HL-60 (cell line): ENCODE results near the gene XCR1.

Source experiments
- DNase-seq, 2 experiments: peaks; one replicate each; pipeline ENCODE4 v3.0.0-alpha.2; 2010 to 2020; ENCODE audit warnings: low read depth in 1 of 2, low spot score in 1 of 2
- H3K27ac ChIP-seq: fragments of 250-450 bp; sonication (Bioruptor Pico); replicated peaks from 2 replicates; pipeline ENCODE4 v1.5.1; 2020; ENCODE audit warnings: mild to moderate bottlenecking, moderate library complexity
- H3K27me3 ChIP-seq: fragments of 250-450 bp; sonication (Bioruptor Pico); 2 replicates; pipeline ENCODE4 v1.5.1; 2021; ENCODE audit warnings: mild to moderate bottlenecking, moderate library complexity; ENCODE audit not compliant: insufficient read depth, poor library complexity, severe bottlenecking
- H3K4me3 ChIP-seq: replicated peaks from 2 replicates; pipeline ENCODE4 v1.5.1; 2011; ENCODE audit warnings: mild to moderate bottlenecking, control low read depth, low read length; ENCODE audit not compliant: insufficient read depth
- GABPA ChIP-seq: IDR thresholded peaks from 2 replicates; pipeline ENCODE4 v1.6.1; 2012; ENCODE audit warnings: low read depth
- POLR2AphosphoS5 ChIP-seq: IDR thresholded peaks from 2 replicates; pipeline ENCODE4 v1.6.1; 2012; ENCODE audit warnings: low read depth
- SPI1 ChIP-seq: IDR thresholded peaks from 2 replicates; pipeline ENCODE4 v1.6.1; 2012; ENCODE audit warnings: low read depth, mild to moderate bottlenecking, borderline replicate concordance
- TF ChIP-seq, protein P1 (sequence below): IDR thresholded peaks from 2 replicates; pipeline ENCODE4 v1.6.1; 2012; ENCODE audit warnings: low read depth; ENCODE audit not compliant: insufficient replicate concordance
- TF ChIP-seq, protein P2 (sequence below): IDR thresholded peaks from one replicate; pipeline ENCODE4 v1.5.1; 2011; ENCODE audit warnings: low read length, control low read depth, inconsistent platforms; ENCODE audit not compliant: insufficient read depth

XCR1 gene

DNA sequence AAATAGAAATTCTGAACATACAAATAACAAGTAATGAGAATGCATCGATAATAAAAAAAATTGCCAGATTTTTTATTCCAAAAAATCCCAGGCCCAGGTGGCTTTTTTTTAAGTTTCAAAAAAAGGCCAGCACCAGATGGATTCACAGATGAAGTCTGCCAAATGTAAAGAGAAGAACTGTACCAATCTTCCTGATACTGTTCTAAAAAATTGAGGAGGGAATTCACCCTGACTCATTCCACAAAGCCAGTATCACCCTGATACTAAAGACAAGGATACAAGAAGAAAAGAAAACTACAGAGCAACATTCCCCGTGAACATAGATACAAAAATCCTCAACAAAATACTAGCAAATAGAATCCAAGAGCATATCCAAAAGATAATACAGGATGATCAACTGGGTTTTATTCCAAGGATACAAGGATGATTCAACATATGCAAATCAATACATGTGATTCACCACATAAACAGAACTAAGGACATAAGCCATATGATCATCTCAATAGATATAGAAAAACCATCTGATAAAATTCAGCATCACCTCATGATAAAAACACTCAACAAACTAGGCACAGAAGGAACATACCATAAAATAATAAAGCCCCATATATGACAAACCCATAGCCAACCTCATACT, 44.1 kb upstream of the XCR1 start:
- Histone ChIP-seq H3K27ac (no peak overlapping the region), H3K27me3 (no peaks in the 10 kb centered on the region), H3K4me3 (no peak overlapping the region)
- DNase-seq, result no peak
- TF ChIP-seq, protein P1, sequence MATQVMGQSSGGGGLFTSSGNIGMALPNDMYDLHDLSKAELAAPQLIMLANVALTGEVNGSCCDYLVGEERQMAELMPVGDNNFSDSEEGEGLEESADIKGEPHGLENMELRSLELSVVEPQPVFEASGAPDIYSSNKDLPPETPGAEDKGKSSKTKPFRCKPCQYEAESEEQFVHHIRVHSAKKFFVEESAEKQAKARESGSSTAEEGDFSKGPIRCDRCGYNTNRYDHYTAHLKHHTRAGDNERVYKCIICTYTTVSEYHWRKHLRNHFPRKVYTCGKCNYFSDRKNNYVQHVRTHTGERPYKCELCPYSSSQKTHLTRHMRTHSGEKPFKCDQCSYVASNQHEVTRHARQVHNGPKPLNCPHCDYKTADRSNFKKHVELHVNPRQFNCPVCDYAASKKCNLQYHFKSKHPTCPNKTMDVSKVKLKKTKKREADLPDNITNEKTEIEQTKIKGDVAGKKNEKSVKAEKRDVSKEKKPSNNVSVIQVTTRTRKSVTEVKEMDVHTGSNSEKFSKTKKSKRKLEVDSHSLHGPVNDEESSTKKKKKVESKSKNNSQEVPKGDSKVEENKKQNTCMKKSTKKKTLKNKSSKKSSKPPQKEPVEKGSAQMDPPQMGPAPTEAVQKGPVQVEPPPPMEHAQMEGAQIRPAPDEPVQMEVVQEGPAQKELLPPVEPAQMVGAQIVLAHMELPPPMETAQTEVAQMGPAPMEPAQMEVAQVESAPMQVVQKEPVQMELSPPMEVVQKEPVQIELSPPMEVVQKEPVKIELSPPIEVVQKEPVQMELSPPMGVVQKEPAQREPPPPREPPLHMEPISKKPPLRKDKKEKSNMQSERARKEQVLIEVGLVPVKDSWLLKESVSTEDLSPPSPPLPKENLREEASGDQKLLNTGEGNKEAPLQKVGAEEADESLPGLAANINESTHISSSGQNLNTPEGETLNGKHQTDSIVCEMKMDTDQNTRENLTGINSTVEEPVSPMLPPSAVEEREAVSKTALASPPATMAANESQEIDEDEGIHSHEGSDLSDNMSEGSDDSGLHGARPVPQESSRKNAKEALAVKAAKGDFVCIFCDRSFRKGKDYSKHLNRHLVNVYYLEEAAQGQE, result no peak
- TF ChIP-seq, protein P2, sequence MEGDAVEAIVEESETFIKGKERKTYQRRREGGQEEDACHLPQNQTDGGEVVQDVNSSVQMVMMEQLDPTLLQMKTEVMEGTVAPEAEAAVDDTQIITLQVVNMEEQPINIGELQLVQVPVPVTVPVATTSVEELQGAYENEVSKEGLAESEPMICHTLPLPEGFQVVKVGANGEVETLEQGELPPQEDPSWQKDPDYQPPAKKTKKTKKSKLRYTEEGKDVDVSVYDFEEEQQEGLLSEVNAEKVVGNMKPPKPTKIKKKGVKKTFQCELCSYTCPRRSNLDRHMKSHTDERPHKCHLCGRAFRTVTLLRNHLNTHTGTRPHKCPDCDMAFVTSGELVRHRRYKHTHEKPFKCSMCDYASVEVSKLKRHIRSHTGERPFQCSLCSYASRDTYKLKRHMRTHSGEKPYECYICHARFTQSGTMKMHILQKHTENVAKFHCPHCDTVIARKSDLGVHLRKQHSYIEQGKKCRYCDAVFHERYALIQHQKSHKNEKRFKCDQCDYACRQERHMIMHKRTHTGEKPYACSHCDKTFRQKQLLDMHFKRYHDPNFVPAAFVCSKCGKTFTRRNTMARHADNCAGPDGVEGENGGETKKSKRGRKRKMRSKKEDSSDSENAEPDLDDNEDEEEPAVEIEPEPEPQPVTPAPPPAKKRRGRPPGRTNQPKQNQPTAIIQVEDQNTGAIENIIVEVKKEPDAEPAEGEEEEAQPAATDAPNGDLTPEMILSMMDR, result no peak
- TF ChIP-seq POLR2AphosphoS5, result no peak
- TF ChIP-seq SPI1, result no peak
- no peak for TF ChIP-seq GABPA

DNA sequence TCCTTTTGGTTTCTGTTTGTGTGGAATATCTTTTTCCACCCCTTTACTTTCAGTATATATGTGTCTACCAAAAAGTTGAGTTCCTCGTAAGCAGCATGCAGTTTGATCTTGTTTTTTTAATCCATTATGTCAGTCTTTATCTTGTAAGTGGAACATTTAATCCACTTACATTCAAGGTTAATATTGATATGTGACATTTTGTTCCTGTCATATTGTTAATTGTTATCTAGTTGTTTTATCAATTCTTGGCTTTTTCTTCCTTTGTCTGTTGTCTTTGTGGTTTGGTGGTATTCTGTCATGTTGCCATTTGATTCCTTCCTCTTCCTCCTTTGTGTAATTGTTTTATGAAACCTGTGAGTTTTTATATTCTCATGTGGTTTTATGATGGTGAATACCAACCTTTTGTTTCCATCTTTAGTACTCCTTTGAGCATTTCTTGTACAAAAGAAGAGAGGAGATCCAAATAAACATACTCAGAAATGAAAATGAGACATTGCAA, 43.4 kb upstream of the XCR1 start:
- TF ChIP-seq, protein P1, result no peak
- 0 out of 2 replicates have a peak, but pooled peaks have one; percentile 53 for TF ChIP-seq SPI1
- H3K27ac ChIP-seq, result no peak overlapping the region
- H3K4me3 ChIP-seq, result no peak overlapping the region
- no peak for DNase-seq
- H3K27me3 ChIP-seq, result no peaks in the 10 kb centered on the region

DNA sequence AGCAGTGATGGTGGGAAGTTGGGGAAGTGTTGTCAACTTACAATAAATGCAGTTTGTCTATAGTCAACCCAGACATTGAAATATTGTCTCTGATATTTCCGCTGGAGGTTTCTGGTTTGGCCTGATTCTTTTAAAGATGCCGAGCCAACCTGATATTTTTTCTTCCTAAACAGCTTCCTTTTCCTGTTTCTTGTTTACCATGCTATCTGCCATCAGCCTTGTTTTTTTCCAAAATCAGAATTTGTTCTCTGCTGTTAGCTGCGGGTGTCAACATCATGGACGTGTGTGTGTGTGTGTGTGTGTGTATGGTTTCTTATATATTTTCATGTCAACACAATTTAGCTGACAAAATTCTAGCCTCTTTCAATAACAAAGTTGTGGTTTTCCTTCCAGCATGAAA, 41.2 kb upstream of the XCR1 start:
- H3K27ac ChIP-seq, result no peak overlapping the region
- H3K27me3 ChIP-seq, result no peaks in the 10 kb centered on the region
- DNase-seq, result no peak
- no peak for TF ChIP-seq GABPA
- TF ChIP-seq, protein P1, result no peak
- TF ChIP-seq POLR2AphosphoS5, result no peak
- no peak for TF ChIP-seq SPI1
- TF ChIP-seq, protein P2, result no peak
- H3K4me3 ChIP-seq, result no peak overlapping the region
